Body of pancreas (tissue), 4 donors: ENCODE data around the gene FBXO31. TPM values are rescaled to one million over a fixed set of nuclear protein-coding genes. Genes with fewer than 3 reads are reported as not detected.

Experiments used
- ATAC-seq: fragments of 150-250 bp; one replicate; pipeline ENCODE4 v1.9.1; 2016
- DNase-seq, 4 donors: peaks; one replicate each; pipeline ENCODE4 v3.0.0-alpha.2; 2019
- H3K27ac ChIP-seq, 4 donors: fragments of 200-600 bp; sonication (generic); 1 replicate in 3 of 4; 2 replicates in 1 of 4; pipeline versions ENCODE4 v1.5.1 to v1.6.1; 2016 to 2019; ENCODE audit warnings: mild to moderate bottlenecking in 1 of 4, mixed read lengths in 1 of 4, moderate library complexity in 1 of 4
- H3K27me3 ChIP-seq, 2 donors: fragments of 200-600 bp; sonication (generic); one replicate each; pipeline ENCODE4 v1.6.0; 2016; ENCODE audit warnings: mild to moderate bottlenecking in 1 of 2
- H3K36me3 ChIP-seq, 2 donors: fragments of 200-600 bp; sonication (generic); replicated peaks in 1 of 2; 2 replicates each; pipeline ENCODE4 v1.5.1; 2016; ENCODE audit warnings: low read depth in 2 of 2; ENCODE audit not compliant: insufficient read depth in 1 of 2
- H3K4me1 ChIP-seq: fragments of 200-600 bp; sonication (generic); one replicate; pipeline ENCODE4 v1.6.0; 2016
- H3K4me3 ChIP-seq, 2 donors: fragments of 200-600 bp; sonication (generic); 1 replicate in 1 of 2; 2 replicates in 1 of 2; pipeline ENCODE4 v1.5.1; 2016 to 2019
- H3K9me3 ChIP-seq, 3 donors: fragments of 200-600 bp; sonication (generic); 1 replicate in 2 of 3; 2 replicates in 1 of 3; pipeline ENCODE4 v1.5.1; 2016
- POLR2A ChIP-seq, 3 donors: fragments of 450-650 bp; IDR thresholded peaks; one replicate each; pipeline ENCODE4 v1.6.1; 2016; ENCODE audit warnings: antibody characterized with exemption in 3 of 3, mild to moderate bottlenecking in 2 of 3
- WGBS, 2 donors: methylation state at CpG; one replicate each; pipeline ENCODE4 v1.1.5; 2017; 5-methylcytosine and 5-hydroxymethylcytosine counted together
- intact Hi-C: fragments of 100-400 bp; cut with DNase I; formaldehyde crosslinking; loops from one replicate; pipeline ENCODE4 v1.15.1; 2023
- total RNA-seq, 2 donors: library from RNA; depleted of rRNA; stranded (reverse); fragments of >200 nt; gene quantifications; one replicate each; pipeline ENCODE4 v1.1.0, GENCODE V29; 2016
- TF ChIP-seq, protein P1 (sequence below), 7 experiments: fragments of 450-650 bp in 4 of 7; fragments of 200-600 bp in 3 of 7; sonication (generic) in 3 of 7; IDR thresholded peaks; one replicate each; pipeline ENCODE4 v1.5.1; 2016 to 2019; ENCODE audit warnings: antibody characterized with exemption in 7 of 7

FBXO31 gene
- total RNA-seq, 2 donors from 2014 or later, result 35.5 to 46.8 TPM

DNA sequence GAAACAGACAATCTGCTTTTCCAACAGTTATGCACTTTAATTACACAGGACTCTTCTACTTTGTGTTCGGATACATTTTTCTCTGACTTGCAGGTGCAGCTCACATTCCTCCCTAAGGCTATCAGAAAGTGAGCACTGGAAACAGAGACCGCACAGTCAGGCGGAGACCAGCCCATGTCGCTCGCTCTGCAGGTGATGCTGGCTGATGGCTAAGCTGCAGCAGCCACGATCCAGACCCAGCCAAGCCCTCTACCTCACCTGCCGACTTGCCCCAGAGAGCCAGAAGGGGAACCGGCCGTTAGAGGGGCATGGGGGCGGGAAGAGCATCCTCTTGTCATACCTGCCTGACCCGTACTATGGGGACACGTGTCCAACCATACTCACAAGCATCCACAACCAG, 42.4 kb upstream of the FBXO31 start:
- Histone ChIP-seq H3K36me3 (peaks cover 5 to 8% of the 10 kb centered on the region in 2 donors), H3K27me3 (no peaks in the 10 kb centered on the region), H3K9me3 (no peaks in the 10 kb centered on the region), H3K27ac (no peak overlapping the region), H3K4me1 (no peaks in the 10 kb centered on the region), H3K4me3 (no peak overlapping the region)
- 91 to 95% methylated on average over 12 of the region's 12 CpGs for WGBS, 2 donors
- intact Hi-C loops, result no loop called here
- DNase-seq (no peak), ATAC-seq (no peak)
- no peak for TF ChIP-seq POLR2A (IDR thresholded peaks at IDR 0.05)
- TF ChIP-seq, protein P1, sequence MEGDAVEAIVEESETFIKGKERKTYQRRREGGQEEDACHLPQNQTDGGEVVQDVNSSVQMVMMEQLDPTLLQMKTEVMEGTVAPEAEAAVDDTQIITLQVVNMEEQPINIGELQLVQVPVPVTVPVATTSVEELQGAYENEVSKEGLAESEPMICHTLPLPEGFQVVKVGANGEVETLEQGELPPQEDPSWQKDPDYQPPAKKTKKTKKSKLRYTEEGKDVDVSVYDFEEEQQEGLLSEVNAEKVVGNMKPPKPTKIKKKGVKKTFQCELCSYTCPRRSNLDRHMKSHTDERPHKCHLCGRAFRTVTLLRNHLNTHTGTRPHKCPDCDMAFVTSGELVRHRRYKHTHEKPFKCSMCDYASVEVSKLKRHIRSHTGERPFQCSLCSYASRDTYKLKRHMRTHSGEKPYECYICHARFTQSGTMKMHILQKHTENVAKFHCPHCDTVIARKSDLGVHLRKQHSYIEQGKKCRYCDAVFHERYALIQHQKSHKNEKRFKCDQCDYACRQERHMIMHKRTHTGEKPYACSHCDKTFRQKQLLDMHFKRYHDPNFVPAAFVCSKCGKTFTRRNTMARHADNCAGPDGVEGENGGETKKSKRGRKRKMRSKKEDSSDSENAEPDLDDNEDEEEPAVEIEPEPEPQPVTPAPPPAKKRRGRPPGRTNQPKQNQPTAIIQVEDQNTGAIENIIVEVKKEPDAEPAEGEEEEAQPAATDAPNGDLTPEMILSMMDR (IDR thresholded peaks at IDR 0.05), result no peak

DNA sequence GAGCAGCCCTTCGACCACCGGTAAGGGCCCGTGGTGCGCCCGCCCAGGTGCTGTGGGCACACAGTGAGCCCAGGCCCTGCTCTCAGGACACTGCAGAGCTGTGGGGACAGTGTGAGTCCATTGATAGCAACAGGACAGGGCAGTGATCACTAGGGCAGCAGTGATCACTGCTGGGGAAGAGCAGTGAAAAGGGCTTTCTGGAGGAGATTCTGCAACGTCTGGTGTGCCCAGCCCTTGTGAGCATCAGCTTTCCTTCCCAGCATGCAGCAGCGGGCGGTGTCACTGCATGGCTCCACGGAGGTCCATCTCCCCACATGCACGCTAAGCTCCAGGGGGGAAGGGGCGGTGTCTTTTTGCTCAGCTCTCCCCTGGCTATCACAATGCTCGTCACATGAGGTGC, 40.7 kb upstream of the FBXO31 start:
- Histone ChIP-seq H3K27me3 (no peaks in the 10 kb centered on the region), H3K27ac (no peak overlapping the region), H3K36me3 (peaks cover 5 to 8% of the 10 kb centered on the region in 2 donors), H3K4me3 (no peak overlapping the region), H3K9me3 (no peaks in the 10 kb centered on the region), H3K4me1 (no peaks in the 10 kb centered on the region)
- ATAC-seq, result no peak
- no peak for DNase-seq
- TF ChIP-seq POLR2A (IDR thresholded peaks at IDR 0.05), result no peak
- TF ChIP-seq, protein P1 (IDR thresholded peaks at IDR 0.05), result no peak
- intact Hi-C loops, result no loop called here
- WGBS, 2 donors, result 82 to 88% methylated on average over 10 to 12 of the region's 12 CpGs

DNA sequence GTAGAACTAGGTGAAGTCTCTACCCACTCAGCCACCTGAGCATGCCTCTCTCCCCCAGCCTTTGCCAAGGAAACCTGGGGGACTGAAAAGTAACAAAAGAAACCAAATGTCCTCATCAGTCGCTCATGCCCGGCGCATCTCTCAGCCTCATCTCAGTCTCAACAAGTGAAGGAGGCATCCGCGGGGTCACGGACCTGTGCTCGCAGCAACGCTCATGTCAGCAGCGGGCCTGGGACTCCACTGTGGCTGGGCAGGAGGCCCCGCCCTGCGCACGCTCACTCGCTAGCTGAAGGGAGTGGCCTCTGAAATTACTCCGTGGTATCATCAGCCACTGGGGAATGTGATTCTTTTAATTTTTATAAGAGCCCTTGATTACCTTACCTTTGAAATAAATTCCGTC, 39.9 kb upstream of the FBXO31 start:
- Histone ChIP-seq H3K36me3 (peaks cover 8% of the 10 kb centered on the region in 2 donors), H3K27ac (no peak overlapping the region), H3K4me1 (no peaks in the 10 kb centered on the region), H3K27me3 (no peaks in the 10 kb centered on the region), H3K4me3 (no peak overlapping the region), H3K9me3 (no peaks in the 10 kb centered on the region)
- ATAC-seq (no peak), DNase-seq (no peak)
- intact Hi-C loops, result no loop called here
- 94 to 95% methylated on average over 15 of the region's 15 CpGs for WGBS, 2 donors
- TF ChIP-seq, protein P1 (IDR thresholded peaks at IDR 0.05), result no peak
- no peak for TF ChIP-seq POLR2A (IDR thresholded peaks at IDR 0.05)

DNA sequence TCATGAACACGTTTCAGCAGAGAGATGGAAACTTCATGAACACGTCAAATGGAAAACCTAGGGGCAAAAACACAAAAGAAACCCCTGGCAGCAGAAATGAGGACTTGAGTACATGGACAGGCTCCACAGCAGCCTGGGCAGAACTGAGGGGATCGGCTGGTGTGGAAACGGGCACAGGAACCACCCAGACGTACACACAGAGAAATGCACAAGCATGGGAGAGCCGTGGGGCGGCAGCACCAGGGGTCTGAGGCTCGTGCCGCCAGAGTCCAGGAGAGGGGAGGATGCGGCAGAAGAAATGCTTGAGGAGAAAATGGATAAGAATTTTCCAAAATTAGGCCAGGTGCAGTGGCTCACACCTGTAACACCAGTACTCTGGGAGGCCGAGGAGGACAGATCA, 38.5 kb upstream of the FBXO31 start:
- Histone ChIP-seq H3K27me3 (no peaks in the 10 kb centered on the region), H3K4me1 (no peaks in the 10 kb centered on the region), H3K36me3 (peaks cover 8 to 10% of the 10 kb centered on the region in 2 donors), H3K27ac (no peak overlapping the region), H3K9me3 (no peaks in the 10 kb centered on the region), H3K4me3 (no peak overlapping the region)
- DNase-seq (no peak), ATAC-seq (no peak)
- no peak for TF ChIP-seq POLR2A (IDR thresholded peaks at IDR 0.05)
- TF ChIP-seq, protein P1 (IDR thresholded peaks at IDR 0.05), result no peak
- intact Hi-C loops, result no loop called here
- WGBS, 2 donors, result 88 to 94% methylated on average over 11 of the region's 11 CpGs
